ENCODE data around the gene DPPA4.

- TF ChIP-seq, protein P1, sequence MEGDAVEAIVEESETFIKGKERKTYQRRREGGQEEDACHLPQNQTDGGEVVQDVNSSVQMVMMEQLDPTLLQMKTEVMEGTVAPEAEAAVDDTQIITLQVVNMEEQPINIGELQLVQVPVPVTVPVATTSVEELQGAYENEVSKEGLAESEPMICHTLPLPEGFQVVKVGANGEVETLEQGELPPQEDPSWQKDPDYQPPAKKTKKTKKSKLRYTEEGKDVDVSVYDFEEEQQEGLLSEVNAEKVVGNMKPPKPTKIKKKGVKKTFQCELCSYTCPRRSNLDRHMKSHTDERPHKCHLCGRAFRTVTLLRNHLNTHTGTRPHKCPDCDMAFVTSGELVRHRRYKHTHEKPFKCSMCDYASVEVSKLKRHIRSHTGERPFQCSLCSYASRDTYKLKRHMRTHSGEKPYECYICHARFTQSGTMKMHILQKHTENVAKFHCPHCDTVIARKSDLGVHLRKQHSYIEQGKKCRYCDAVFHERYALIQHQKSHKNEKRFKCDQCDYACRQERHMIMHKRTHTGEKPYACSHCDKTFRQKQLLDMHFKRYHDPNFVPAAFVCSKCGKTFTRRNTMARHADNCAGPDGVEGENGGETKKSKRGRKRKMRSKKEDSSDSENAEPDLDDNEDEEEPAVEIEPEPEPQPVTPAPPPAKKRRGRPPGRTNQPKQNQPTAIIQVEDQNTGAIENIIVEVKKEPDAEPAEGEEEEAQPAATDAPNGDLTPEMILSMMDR (IDR thresholded peaks at IDR 0.05; ENCODE audit: insufficient read depth, low read length, poor library complexity, severe bottlenecking) = no peak
- TF ChIP-seq EZH2phosphoT487 (conservative IDR thresholded peaks at IDR 0.05; ENCODE audit: low read length) = no peak
Measured at GRCh38 chr3:109356442-109357155, 19.3 kb upstream of the DPPA4 start.
